Hepatocyte (in vitro differentiated cells): Measurements from ENCODE around the gene CLMP.

Experiments used
- CTCF ChIP-seq: fragments of 200-600 bp; sonication (generic); IDR thresholded peaks from 2 replicates; pipeline ENCODE4 v1.5.1; 2016; ENCODE audit warnings: antibody characterized with exemption, mild to moderate bottlenecking; ENCODE audit not compliant: poor library complexity
- EZH2 ChIP-seq: fragments of 200-600 bp; sonication (generic); IDR thresholded peaks from 2 replicates; pipeline ENCODE4 v1.6.1; 2016; ENCODE audit warnings: antibody characterized with exemption, mild to moderate bottlenecking, borderline replicate concordance

- TF ChIP-seq CTCF, result no peak
- no peak for TF ChIP-seq EZH2
Measured at GRCh38 chr11:123241294-123241693, 46.2 kb upstream of the CLMP start.
